Measurements from ENCODE around the gene POLR1F.
"Not testable (repeated sequence)": the region's sequence is repeated elsewhere in the genome, so short reads cannot be mapped to it uniquely, and the experiment has no call there.

The POLR1F gene, protein sequence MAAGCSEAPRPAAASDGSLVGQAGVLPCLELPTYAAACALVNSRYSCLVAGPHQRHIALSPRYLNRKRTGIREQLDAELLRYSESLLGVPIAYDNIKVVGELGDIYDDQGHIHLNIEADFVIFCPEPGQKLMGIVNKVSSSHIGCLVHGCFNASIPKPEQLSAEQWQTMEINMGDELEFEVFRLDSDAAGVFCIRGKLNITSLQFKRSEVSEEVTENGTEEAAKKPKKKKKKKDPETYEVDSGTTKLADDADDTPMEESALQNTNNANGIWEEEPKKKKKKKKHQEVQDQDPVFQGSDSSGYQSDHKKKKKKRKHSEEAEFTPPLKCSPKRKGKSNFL

GRCh38 chr7:19708397-19709248, at the start of gene POLR1F:
Gene POLR1F (minus strand): TSS chr7:19709037. CDS start chr7:19709016, 21 bp downstream.
- peak; percentile 85 to 86 for DNase-seq (ENCODE audit: low read depth in 2 of 2)

DNA sequence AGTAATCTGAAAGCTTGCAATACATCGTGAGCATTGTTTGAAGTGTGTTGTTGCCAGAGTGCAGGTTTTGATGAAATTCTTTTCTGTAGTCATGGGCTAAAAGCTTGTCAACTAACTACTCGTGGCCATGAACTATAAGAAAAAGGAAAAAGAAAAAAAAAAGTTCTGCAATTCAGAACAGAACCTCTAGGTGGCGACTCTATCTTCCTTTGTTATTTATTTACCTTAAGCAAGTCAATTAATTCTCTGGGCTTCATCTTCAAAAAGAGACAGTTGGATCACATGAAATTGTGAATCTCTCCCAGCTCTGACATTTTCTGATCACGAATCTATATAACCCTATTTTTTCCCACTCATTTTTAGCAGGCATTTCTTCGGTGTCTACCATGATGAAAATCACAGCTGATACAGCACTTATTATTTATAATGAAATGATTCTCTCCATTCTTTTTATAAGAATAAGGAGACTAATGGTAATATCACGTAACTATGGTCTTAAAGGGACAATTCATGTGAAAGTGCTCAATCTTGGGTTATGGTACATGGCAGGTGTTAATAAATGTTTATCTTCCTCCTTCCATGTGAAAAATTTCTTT, 45.8 kb upstream of the POLR1F start:
- no peak for DNase-seq (ENCODE audit: low read depth in 2 of 2)

GRCh38 chr7:19752020-19752419, 43.2 kb upstream of the POLR1F start:
- no peak for DNase-seq (ENCODE audit: low read depth in 2 of 2)

GRCh38 chr7:19749658-19750057, 40.8 kb upstream of the POLR1F start:
- DNase-seq (ENCODE audit: low read depth in 2 of 2) = no peak

DNA sequence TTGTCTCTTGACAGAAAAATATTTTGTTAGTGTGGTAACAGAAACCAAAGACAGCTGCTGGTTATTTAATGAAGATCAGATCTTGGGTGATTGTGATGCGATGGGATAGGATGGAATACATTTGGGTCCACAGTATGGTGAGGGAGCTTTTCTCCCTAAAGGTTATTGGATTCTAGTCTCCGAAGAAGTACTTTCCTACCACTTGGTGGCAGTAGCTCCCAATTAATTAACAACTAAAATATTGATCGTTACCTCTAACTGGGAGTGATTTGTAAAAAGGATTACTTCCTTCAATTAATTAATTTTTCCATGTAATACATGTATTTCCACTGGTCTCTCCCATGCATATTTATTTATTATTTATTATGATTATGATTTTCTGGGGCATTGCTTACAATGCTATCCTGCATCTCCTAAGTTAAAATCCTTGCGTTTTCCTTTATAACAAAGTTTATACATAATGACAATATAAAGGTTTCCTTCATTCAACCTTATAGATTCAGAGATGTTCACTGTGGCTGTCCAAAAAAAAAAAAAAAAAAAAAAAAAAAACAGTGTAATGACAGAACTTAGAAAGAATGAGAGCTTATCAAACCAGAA, 39.0 kb upstream of the POLR1F start:
- DNase-seq (ENCODE audit: low read depth in 2 of 2) = no peak

DNA sequence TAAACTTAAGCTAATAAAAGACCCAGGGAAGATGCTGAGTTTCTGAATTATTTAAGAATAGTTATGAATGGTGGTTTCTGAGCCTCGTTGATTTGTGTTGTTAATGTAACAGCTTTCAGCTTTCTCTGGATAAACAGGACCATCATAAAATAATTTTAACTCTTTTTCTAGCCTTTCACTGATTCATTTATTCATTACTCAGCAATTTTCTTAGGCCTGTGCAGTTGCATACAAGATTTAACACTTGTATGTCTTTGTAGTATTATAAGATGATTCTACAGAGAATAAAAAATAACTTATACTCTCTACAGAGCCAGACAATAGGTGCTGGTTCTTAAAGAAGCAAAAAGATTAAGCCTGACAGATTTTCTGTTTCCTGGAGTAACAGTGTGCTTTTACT, 35.2 kb upstream of the POLR1F start:
- no peak for DNase-seq (ENCODE audit: low read depth in 2 of 2)

DNA sequence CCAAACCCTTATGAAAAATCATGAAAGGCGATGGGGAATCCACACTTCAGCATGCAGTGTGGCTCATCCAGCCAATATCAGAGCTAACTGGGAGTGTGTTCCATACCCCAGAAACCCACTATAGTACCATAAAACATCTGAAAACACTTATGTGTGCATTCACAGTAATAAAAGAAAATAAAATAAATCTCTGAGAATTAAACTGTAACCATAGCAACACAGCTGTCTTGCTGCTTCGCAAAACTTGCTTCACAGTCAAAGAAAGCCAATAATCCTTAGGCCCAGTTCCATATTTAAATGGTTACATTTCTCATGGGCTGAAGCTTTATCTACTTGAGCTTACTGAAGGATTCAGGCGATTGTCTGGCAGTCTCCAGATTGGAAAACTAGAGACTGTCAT, 19.9 kb upstream of the POLR1F start:
- DNase-seq (ENCODE audit: low read depth in 2 of 2) = no peak

DNA sequence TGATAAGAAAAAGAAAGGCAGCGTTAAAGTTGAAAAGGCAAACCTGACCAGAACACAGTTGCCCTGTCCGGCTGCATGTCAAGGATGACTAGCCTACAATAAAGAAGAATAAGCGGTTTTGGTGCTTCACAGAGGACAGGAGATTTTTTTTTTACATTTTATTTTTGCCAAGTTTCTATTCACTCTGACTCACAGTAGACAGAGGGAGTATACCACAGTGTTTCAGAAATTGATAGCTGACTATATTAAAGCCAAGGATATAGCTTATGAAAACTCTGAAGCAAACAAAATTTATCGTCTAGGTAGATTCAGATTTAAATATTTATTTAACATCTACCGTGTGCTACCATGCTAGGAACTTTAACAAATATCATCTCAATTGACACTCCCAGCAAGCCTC, 16.9 kb upstream of the POLR1F start:
- DNase-seq (ENCODE audit: low read depth in 2 of 2) = no peak

DNA sequence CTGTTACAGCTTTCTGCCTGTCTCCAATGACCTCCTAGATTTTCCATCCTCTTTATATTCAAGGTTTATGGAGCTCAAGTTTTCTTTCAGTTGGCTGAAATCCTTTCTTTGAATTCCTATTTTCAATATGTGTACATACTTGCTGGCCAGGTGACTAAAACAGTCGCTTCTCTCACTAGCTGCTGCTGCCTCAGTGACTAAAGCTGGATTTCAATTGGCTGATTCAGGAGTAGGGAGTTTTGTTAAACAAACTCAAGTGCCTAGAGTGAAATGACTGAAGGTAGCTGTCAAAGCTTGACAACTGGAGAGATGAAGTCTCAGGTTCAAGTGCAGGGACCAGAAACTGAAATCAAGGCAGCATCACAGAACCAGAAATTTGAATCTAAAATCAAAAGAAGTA, 6.7 kb upstream of the POLR1F start:
- DNase-seq (ENCODE audit: low read depth in 2 of 2) = no peak

DNA sequence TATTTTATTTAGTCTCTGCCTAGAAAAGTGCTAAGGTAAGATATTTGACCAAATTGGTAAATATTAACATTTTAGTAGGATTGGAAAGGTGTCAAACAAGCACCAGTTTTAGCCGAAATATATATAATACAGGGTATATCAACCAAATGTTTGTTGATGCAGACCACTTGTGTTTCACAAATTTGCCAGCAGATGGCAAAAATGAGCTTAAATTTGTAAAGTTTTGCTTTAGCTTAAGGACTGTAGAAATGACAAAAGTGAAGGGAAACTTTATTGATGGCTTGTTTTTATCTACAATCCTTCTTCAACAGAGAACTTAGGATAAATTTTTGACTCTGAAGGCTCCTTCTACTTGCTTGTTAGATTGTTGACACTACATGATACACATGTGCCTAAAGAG, 4.8 kb upstream of the POLR1F start:
- no peak for DNase-seq (ENCODE audit: low read depth in 2 of 2)

DNA sequence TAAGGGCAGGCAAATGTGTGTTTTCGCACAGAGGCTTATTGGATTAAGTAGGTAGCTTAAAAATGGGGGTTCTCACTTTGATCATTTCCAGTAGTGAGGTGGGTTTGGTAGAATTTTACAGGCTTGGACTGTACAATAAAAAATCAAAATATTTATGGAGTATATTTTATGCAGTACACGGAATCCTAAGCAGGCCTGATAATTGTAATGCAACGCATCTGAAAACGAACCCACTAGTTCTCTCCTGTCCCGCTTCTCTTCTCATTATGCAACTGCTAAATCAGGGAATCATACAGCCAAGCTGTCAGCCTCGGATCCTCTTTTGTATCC, 377 bp upstream of the POLR1F start:
- no peak for DNase-seq (ENCODE audit: low read depth in 2 of 2)

DNA sequence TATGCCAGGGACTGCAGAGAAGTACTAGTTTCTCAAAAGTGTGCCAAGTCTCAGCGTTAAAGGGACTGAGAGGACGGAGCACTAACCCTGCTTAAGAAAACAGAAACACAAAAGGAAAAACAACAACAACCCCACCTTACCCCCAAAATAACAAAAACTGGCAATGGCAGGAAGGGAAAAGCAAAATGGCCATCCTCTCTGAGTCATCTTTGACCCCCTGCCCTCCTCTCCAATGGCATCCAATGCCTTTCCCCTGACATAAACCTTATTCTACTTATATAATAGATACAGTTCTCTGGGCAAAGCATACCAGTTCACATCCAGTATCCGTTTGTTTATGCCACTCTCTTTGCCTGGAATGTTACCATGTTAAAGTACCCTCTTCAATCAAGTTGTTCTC, 1.6 kb downstream of the POLR1F start:
- DNase-seq (ENCODE audit: low read depth in 2 of 2) = no peak

DNA sequence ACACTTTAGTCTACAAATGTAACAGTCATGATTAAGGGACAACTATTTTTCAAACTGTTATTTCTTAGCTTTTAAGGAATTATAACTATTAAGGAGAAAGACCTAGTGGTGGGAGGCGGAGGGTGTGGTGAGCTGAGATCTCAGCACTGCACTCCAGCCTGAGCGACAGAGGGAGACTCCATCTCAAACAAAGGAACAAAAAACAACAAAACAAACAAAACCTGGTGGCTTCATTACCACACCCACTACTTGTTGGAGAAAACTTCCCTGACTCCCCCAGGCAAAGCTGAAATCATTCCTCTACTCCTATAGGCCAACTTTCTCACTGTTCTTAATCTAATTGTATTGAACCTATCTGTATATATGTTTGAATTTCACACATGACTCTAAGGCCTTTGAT, 3.2 kb downstream of the POLR1F start:
- DNase-seq (ENCODE audit: low read depth in 2 of 2) = no peak

DNA sequence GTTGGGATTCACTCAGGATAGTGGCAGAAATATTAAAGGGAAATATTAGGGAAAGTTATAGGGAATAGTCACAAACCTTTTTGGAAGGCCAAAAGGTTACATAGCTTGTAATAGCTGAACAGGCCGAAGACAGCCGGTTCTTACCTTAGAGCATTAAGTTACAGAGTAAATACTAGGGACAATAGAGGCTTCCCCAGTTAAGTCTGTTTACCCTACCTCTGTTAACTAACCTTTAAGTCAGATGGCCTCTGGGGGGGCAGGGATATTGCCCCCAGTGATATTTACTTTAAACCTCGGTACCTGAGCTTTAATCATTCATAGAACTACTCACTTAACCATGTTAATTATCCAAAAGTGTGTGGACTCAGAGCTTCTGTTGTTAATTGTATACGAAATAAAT, 7.4 kb downstream of the POLR1F start:
- DNase-seq (ENCODE audit: low read depth in 2 of 2) = no peak

DNA sequence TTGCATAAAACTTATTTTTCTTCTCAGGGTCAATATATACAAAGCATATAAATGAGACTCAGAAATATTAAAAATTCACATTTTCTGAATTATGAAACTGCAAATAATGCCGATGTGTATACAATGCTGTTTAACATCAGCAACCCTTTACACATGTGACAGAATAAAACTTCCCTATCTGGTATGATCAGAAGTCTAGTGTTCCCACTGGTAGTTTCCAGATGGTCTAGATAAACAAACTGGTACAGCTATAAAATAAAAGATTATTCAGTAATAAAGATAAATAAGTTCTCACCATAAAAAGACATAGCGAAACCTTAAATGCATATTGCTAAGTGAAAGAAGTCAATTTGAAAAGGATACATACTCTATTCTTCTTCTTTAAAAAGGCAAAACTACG, 7.9 kb downstream of the POLR1F start:
- DNase-seq (ENCODE audit: low read depth in 2 of 2) = no peak

- DNase-seq (ENCODE audit: low read depth in 2 of 2) = no peak
These were observed 10.5 kb downstream of the POLR1F start for GRCh38 chr7:19698331-19698730.

DNA sequence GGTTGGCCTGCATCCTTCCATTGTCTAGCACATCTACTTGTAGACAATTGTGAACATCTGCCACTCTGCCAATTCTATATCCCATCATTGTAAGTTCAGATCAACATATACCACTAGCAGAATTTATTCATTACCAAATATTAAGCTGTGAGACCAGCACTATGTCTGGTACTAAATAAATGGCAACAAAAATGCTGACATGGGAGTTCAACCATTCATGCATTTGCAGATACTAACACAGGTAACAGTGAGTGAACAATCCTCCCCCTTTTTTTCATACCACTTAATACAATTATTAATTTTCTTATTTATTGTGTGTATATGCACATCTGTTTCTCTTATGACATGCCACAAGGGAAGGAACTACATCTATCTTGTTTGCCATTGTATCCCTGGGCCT, 11.9 kb downstream of the POLR1F start:
- DNase-seq (ENCODE audit: low read depth in 2 of 2) = no peak

DNA sequence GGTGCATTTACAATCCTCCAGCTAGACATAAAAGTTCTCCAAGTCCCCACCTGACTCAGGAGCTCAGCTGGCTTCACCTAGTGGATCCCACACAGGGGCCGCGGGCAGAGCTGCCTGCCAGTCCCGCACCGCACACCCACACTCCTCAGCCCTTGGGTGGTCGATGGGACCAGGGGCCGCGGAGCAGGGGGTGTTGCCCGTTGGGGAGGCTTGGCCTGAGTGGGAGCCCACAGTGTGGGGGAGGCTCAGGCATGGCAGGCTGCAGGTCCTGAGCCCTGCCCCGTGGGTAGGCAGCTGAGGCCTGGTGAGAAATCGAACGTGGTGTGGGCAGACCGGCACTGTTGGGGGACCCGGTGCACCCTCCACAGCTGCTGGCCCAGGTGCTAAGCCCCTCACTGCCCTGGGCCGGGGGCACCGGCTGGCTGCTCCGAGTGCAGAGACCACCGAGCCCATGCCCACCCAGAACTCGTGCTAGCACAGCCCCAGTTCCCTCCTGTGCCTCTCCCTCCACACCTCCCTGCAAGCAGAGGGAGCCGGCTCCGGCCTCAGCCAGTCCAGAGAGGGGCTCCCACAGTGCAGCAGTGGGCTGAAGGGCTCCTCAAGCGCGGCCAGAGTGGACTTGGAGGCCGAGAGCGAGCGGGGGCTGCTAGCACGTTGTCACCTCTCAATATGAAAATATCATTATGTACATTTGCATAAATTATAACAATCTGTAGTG, 16.6 kb downstream of the POLR1F start:
- DNase-seq (ENCODE audit: low read depth in 2 of 2) = no peak

DNA sequence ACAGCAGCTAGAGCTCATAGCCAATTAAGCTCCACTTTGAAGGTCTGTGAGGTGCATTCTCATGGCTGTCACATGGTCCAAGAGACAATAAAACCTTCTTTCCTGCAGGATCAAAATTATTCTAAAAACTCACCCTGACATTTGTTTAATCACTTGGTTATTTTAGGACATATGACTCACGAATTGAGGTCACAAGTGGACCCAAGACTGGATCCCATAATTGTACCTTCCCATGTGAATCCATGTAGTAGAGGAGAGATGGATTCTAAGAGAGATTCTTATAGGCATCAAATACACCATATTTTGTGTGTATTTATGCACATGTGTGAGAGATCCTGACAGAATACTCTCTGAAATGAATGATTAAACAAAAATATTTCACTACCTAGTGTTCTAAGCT, 18.1 kb downstream of the POLR1F start:
- DNase-seq (ENCODE audit: low read depth in 2 of 2) = no peak

GRCh38 chr7:19689130-19689529, 19.7 kb downstream of the POLR1F start:
- not testable (repeated sequence) for DNase-seq (ENCODE audit: low read depth in 2 of 2)

DNA sequence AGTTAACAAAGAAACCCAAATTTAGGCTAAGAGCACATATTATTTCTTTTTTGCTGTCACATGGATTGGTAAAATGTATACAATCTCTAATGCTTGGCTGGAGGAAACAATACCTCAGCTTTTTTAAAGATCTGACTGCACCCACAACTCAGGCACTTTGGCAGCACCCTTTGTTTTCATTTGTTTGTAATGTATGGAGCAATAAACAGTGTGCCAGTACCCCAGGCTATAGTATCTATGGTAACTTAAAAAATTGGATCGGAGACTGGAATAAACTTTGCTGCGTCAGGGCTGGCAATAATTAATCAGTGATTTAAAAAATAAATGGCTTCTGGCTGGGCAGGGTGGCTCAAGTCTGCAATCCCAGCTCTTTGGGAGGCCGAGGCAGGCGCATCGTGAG, 27.2 kb downstream of the POLR1F start:
- no peak for DNase-seq (ENCODE audit: low read depth in 2 of 2)

DNA sequence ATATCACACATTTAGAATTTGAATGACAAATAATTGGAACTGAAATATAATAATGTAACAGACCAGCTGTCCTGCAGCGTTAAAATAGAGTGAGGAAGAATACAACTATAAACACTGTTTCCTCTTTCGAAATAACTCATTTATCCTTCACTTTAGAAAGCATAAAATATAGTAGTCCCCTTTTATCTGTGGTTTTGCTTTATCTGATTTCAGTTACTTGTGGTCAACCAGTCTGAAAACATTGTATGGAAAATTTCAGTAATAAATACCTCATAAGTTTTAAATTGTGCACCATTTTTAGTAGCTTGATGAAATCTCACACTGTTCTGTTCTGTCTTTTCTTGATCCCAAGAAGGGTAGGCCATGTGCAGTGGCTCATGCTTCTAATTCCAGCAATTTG, 31.7 kb downstream of the POLR1F start:
- DNase-seq (ENCODE audit: low read depth in 2 of 2) = no peak
